Osteoblast (primary cell): ENCODE results near the gene FSTL4. TPM values are rescaled to one million over a fixed set of nuclear protein-coding genes. Genes with fewer than 3 reads are reported as not detected.

Source experiments
- DNase-seq: peaks from one replicate; pipeline ENCODE4 v3.0.0; 2011; ENCODE audit warnings: low spot score, mixed read lengths; ENCODE audit not compliant: insufficient read length; ENCODE audit errors: missing footprints
- H2AFZ ChIP-seq: 2 replicates; pipeline ENCODE4 v1.6.0; 2011; ENCODE audit warnings: mild to moderate bottlenecking, low read length
- H3K27ac ChIP-seq: 2 replicates; pipeline ENCODE4 v1.5.1; 2011; ENCODE audit warnings: mild to moderate bottlenecking, low read depth, low read length, moderate library complexity
- H3K27me3 ChIP-seq: 2 replicates; pipeline ENCODE4 v1.6.0; 2012; ENCODE audit warnings: mild to moderate bottlenecking, control low read depth, inconsistent platforms, low read length, moderate library complexity; ENCODE audit not compliant: insufficient read depth
- H3K36me3 ChIP-seq: 2 replicates; pipeline ENCODE4 v1.5.1; 2011; ENCODE audit warnings: mild to moderate bottlenecking, low read length, control low read depth, moderate library complexity; ENCODE audit not compliant: insufficient read depth
- H3K4me1 ChIP-seq: 2 replicates; pipeline ENCODE4 v1.5.1; 2011; ENCODE audit warnings: mild to moderate bottlenecking, low read length, control low read depth, moderate library complexity; ENCODE audit not compliant: insufficient read depth
- H3K4me2 ChIP-seq: 2 replicates; pipeline ENCODE4 v1.6.0; 2011; ENCODE audit warnings: mild to moderate bottlenecking, low read length; ENCODE audit not compliant: insufficient read depth
- H3K4me3 ChIP-seq: fragments of 200-600 bp; sonication (generic); 3 replicates; pipeline ENCODE4 v1.5.1; 2012; ENCODE audit warnings: mild to moderate bottlenecking, low read length, inconsistent platforms; ENCODE audit not compliant: insufficient read depth
- H3K79me2 ChIP-seq: 2 replicates; pipeline ENCODE4 v1.6.0; 2012; ENCODE audit warnings: mild to moderate bottlenecking, low read length, control low read depth, inconsistent platforms; ENCODE audit not compliant: insufficient read depth
- H3K9me3 ChIP-seq: 2 replicates; pipeline ENCODE4 v1.5.1; 2011; ENCODE audit warnings: low read depth, low read length, control low read depth
- H4K20me1 ChIP-seq: 2 replicates; pipeline ENCODE4 v1.6.0; 2012; ENCODE audit warnings: mild to moderate bottlenecking, low read length, control low read depth; ENCODE audit not compliant: insufficient read depth
- total RNA-seq: library from RNA; depleted of rRNA; stranded (reverse); fragments of >200 nt; gene quantifications from 2 replicates; pipeline ENCODE4 v1.2.3, GENCODE V29; 2012
- TF ChIP-seq, protein P1 (sequence below): IDR thresholded peaks from 2 replicates; pipeline ENCODE4 v1.5.1; 2011; ENCODE audit warnings: mild to moderate bottlenecking, low read depth, low read length, moderate library complexity; ENCODE audit errors: extremely low read depth

FSTL4 gene
- total RNA-seq, 1 donor = not detected

DNA sequence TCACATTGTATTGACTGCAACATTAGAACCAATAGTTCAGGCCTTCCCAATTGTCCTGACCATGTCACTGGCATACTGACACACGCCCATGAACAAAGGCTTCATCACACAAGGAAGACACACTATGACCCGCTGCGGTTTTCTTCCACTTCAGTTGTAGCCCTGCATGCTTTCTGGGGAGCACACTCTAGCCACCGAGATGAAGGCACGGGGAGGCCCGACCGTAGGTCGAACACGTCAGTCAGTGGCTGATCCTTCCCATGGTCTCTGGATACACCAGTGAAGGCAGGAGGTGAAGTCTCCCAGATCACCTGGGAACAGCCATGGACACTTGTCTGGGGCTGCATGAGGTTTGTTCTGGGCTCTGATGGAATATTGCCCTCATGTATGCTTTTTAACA lies 224.7 kb downstream of the FSTL4 start:
- H3K27me3 ChIP-seq = peaks cover 4% of the 10 kb centered on the region
- TF ChIP-seq, protein P1, sequence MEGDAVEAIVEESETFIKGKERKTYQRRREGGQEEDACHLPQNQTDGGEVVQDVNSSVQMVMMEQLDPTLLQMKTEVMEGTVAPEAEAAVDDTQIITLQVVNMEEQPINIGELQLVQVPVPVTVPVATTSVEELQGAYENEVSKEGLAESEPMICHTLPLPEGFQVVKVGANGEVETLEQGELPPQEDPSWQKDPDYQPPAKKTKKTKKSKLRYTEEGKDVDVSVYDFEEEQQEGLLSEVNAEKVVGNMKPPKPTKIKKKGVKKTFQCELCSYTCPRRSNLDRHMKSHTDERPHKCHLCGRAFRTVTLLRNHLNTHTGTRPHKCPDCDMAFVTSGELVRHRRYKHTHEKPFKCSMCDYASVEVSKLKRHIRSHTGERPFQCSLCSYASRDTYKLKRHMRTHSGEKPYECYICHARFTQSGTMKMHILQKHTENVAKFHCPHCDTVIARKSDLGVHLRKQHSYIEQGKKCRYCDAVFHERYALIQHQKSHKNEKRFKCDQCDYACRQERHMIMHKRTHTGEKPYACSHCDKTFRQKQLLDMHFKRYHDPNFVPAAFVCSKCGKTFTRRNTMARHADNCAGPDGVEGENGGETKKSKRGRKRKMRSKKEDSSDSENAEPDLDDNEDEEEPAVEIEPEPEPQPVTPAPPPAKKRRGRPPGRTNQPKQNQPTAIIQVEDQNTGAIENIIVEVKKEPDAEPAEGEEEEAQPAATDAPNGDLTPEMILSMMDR = no peak
- no peak overlapping the region for H2AFZ ChIP-seq

DNA sequence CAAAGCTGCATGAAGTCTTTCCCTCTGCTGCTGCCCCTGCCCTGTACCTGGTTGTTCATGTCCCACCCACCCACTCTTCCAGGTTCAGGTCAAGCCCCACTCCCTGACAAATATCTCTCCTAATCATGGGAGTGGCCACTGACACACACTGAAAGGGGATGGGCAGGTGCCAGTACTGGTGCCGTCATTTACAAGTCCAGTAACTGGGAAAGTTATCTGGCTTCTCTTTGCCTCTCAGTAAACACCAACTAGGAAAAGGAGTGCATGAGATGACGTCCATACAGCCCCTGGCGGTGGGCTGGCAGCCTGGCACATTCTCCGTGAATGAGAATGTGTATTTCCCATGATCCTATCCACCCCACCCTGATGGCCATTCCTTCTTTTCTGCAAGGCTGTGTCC lies 225.2 kb downstream of the FSTL4 start:
- TF ChIP-seq, protein P1 = no peak

More for the DNA sequence above, 224.7 kb downstream of the FSTL4 start:
- no peak for DNase-seq
- Histone ChIP-seq H3K4me3 (no peak overlapping the region), H3K4me1 (no peaks in the 10 kb centered on the region), H3K79me2 (no peaks in the 10 kb centered on the region), H3K36me3 (no peaks in the 10 kb centered on the region), H3K27ac (no peak overlapping the region), H3K9me3 (no peaks in the 10 kb centered on the region), H4K20me1 (no peaks in the 10 kb centered on the region), H3K4me2 (no peak overlapping the region)

DNA sequence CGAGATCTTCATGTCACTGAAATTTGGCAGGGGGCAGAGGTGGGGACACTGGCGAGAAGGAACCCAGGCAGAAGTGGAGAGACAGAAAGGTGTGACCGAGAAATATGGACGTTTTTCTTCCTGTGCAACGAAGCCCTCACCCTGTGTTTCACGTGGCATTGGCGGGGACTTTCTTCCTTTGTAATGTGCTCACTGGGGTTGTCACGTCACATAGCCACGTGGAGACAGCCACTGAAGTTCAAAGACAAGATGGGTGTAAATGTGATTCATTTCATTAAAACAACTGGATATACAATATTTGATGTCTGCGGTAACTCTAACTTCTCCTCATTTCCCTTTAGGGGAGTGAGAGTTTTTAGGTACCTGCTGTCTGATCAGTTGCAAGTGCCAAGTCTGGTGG lies 225.7 kb downstream of the FSTL4 start:
- no peak overlapping the region for H3K4me3 ChIP-seq
- no peak overlapping the region for H3K27ac ChIP-seq
- no peaks in the 10 kb centered on the region for H3K79me2 ChIP-seq
- H4K20me1 ChIP-seq = no peaks in the 10 kb centered on the region
- TF ChIP-seq, protein P1 = no peak
- no peaks in the 10 kb centered on the region for H3K36me3 ChIP-seq
- DNase-seq = no peak
- no peaks in the 10 kb centered on the region for H3K27me3 ChIP-seq
- H3K9me3 ChIP-seq = no peaks in the 10 kb centered on the region
- H3K4me2 ChIP-seq = no peak overlapping the region
- no peak overlapping the region for H2AFZ ChIP-seq
- H3K4me1 ChIP-seq = no peaks in the 10 kb centered on the region

More for the DNA sequence above, 225.2 kb downstream of the FSTL4 start:
- Histone ChIP-seq H3K27me3 (peaks cover 2% of the 10 kb centered on the region), H3K9me3 (no peaks in the 10 kb centered on the region), H3K4me1 (no peaks in the 10 kb centered on the region), H3K36me3 (no peaks in the 10 kb centered on the region), H3K79me2 (no peaks in the 10 kb centered on the region), H3K4me2 (no peak overlapping the region), H4K20me1 (no peaks in the 10 kb centered on the region), H3K4me3 (no peak overlapping the region), H3K27ac (no peak overlapping the region), H2AFZ (no peak overlapping the region)
- DNase-seq = no peak

- no peak overlapping the region for H3K4me3 ChIP-seq
- H3K4me1 ChIP-seq = no peaks in the 10 kb centered on the region
- no peaks in the 10 kb centered on the region for H3K9me3 ChIP-seq
- H4K20me1 ChIP-seq = no peaks in the 10 kb centered on the region
- no peak overlapping the region for H3K27ac ChIP-seq
- no peak overlapping the region for H3K4me2 ChIP-seq
- H3K27me3 ChIP-seq = no peaks in the 10 kb centered on the region
- H2AFZ ChIP-seq = no peak overlapping the region
- TF ChIP-seq, protein P1 = no peak
- no peaks in the 10 kb centered on the region for H3K79me2 ChIP-seq
- no peaks in the 10 kb centered on the region for H3K36me3 ChIP-seq
- DNase-seq = no peak
These were observed 227.0 kb downstream of the FSTL4 start for GRCh38 chr5:133385346-133385745.
